Loucy (cell line): ENCODE data around the gene SCFD2.

Experiments
- H2AFZ ChIP-seq: fragments of 200-600 bp; sonication (generic); 2 replicates; pipeline ENCODE4 v1.6.0; 2016; ENCODE audit warnings: antibody characterized with exemption, mild to moderate bottlenecking, low read length, moderate library complexity
- H3F3A ChIP-seq: fragments of 200-600 bp; 2 replicates; pipeline ENCODE4 v1.6.0; 2016; ENCODE audit warnings: antibody characterized with exemption, low read depth, mild to moderate bottlenecking
- H3K27me3 ChIP-seq: fragments of 200-600 bp; sonication (generic); 2 replicates; pipeline ENCODE4 v1.6.1; 2014; ENCODE audit warnings: low read length, mild to moderate bottlenecking; ENCODE audit not compliant: insufficient read depth, poor library complexity, severe bottlenecking
- H3K36me3 ChIP-seq: fragments of 200-600 bp; sonication (generic); 2 replicates; pipeline ENCODE4 v1.6.1; 2016; ENCODE audit warnings: low read length; ENCODE audit not compliant: insufficient read depth
- H3K4me1 ChIP-seq: fragments of 200-600 bp; sonication (generic); 2 replicates; pipeline ENCODE4 v1.5.1; 2014; ENCODE audit warnings: low read length, mild to moderate bottlenecking; ENCODE audit not compliant: insufficient read depth, poor library complexity, severe bottlenecking
- H3K4me2 ChIP-seq: fragments of 200-600 bp; sonication (generic); 2 replicates; pipeline ENCODE4 v1.6.0; 2014; ENCODE audit warnings: antibody characterized with exemption, low read length, low read depth, mild to moderate bottlenecking; ENCODE audit not compliant: poor library complexity, severe bottlenecking
- H3K4me3 ChIP-seq: fragments of 200-600 bp; sonication (generic); 2 replicates; pipeline ENCODE4 v1.5.1; 2014; ENCODE audit warnings: low read length, mild to moderate bottlenecking, mixed read lengths; ENCODE audit not compliant: poor library complexity, severe bottlenecking
- H3K79me2 ChIP-seq: fragments of 200-600 bp; sonication (generic); 2 replicates; pipeline ENCODE4 v1.6.1; 2014; ENCODE audit warnings: low read length; ENCODE audit not compliant: insufficient read depth
- H3K9ac ChIP-seq: fragments of 200-600 bp; sonication (generic); 2 replicates; pipeline ENCODE4 v1.6.0; 2014; ENCODE audit warnings: mild to moderate bottlenecking, low read depth, low read length, moderate library complexity; ENCODE audit not compliant: poor library complexity, severe bottlenecking
- H3K9me2 ChIP-seq: fragments of 200-600 bp; sonication (generic); replicated peaks from 2 replicates; pipeline ENCODE4 v1.6.1; 2016; ENCODE audit warnings: low read depth, low read length, mixed read lengths
- H3K9me3 ChIP-seq: fragments of 200-600 bp; sonication (generic); 2 replicates; pipeline ENCODE4 v1.6.1; 2014; ENCODE audit warnings: mild to moderate bottlenecking, antibody characterized with exemption, low read length, low read depth; ENCODE audit not compliant: insufficient read depth
- H4K20me1 ChIP-seq: fragments of 200-600 bp; sonication (generic); 2 replicates; pipeline ENCODE4 v1.6.0; 2014; ENCODE audit warnings: antibody characterized with exemption, low read length, mild to moderate bottlenecking; ENCODE audit not compliant: insufficient read depth, poor library complexity, severe bottlenecking
- EZH2phosphoT487 ChIP-seq: fragments of 200-600 bp; IDR thresholded peaks from 2 replicates; pipeline ENCODE4 v1.6.1; 2018; ENCODE audit warnings: antibody characterized with exemption, mild to moderate bottlenecking, moderate library complexity, borderline replicate concordance
- TF ChIP-seq, protein P1 (sequence below): fragments of 200-600 bp; sonication (generic); conservative IDR thresholded peaks from 2 replicates; pipeline ENCODE4 v1.5.1; 2014; ENCODE audit warnings: mild to moderate bottlenecking, antibody characterized with exemption, low read length

Gene SCFD2

GRCh38 chr4:53235547-53235946, 130.3 kb downstream of the SCFD2 start:
- TF ChIP-seq EZH2phosphoT487 = no peak
- TF ChIP-seq, protein P1, sequence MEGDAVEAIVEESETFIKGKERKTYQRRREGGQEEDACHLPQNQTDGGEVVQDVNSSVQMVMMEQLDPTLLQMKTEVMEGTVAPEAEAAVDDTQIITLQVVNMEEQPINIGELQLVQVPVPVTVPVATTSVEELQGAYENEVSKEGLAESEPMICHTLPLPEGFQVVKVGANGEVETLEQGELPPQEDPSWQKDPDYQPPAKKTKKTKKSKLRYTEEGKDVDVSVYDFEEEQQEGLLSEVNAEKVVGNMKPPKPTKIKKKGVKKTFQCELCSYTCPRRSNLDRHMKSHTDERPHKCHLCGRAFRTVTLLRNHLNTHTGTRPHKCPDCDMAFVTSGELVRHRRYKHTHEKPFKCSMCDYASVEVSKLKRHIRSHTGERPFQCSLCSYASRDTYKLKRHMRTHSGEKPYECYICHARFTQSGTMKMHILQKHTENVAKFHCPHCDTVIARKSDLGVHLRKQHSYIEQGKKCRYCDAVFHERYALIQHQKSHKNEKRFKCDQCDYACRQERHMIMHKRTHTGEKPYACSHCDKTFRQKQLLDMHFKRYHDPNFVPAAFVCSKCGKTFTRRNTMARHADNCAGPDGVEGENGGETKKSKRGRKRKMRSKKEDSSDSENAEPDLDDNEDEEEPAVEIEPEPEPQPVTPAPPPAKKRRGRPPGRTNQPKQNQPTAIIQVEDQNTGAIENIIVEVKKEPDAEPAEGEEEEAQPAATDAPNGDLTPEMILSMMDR = no peak
- Histone ChIP-seq H3K79me2 (no peaks in the 10 kb centered on the region), H3K9ac (no peak overlapping the region), H3K4me3 (no peak overlapping the region), H3K36me3 (no peaks in the 10 kb centered on the region), H3K4me1 (peaks cover 28% of the 10 kb centered on the region), H3K4me2 (no peak overlapping the region), H3K9me2 (no peaks in the 10 kb centered on the region), H3K27me3 (no peaks in the 10 kb centered on the region), H4K20me1 (no peaks in the 10 kb centered on the region), H3K9me3 (no peaks in the 10 kb centered on the region), H3F3A (no peaks in the 10 kb centered on the region; the same call in 1 of the 2 replicates), H2AFZ (no peak overlapping the region)

DNA sequence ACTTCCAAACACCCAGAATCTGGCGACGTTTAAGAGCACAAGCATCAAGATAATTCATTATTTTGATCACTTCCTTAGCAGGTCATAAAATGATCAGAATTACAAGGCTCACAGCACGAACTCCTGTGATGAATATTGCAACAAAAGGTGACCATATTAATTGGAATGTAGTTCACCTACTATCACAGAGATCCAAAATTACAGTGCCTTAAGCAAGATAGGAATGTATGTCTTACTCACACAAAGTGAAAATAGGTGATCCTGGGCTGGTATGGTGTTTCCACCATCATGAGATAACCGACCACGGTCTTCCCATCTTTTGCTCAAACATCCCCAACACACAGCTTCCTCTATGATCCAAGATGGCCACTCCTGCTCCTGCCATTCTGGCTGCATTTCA, 131.2 kb downstream of the SCFD2 start:
- no peak for TF ChIP-seq EZH2phosphoT487
- TF ChIP-seq, protein P1 = no peak
- H3K9ac ChIP-seq = no peak overlapping the region

DNA sequence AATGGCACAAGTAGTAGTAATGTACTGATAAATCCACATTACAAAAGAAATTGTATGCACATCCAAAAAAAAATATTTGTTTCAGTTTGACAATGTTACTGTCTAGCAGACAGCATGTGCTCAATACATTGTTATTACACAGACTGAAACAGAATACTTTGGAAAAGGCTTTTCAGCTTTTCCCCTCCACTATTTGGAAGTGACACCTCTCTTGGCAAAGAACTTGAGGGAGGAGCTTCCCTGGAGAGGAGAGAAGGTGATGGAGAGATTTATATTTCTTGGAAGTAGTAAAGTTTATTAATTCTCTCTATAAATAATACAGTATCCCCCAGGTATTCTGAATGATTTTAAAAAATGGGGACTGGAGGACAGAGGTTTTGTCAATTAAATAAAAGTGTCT, 131.8 kb downstream of the SCFD2 start:
- no peaks in the 10 kb centered on the region for H3K9me3 ChIP-seq
- H3K4me2 ChIP-seq = no peak overlapping the region
- H3K79me2 ChIP-seq = no peaks in the 10 kb centered on the region
- H2AFZ ChIP-seq = no peak overlapping the region
- TF ChIP-seq EZH2phosphoT487 = no peak
- TF ChIP-seq, protein P1 = no peak
- no peaks in the 10 kb centered on the region for H3K36me3 ChIP-seq
- no peaks in the 10 kb centered on the region; the same call in 1 of the 2 replicates for H3F3A ChIP-seq
- H3K27me3 ChIP-seq = no peaks in the 10 kb centered on the region
- no peak overlapping the region for H3K9ac ChIP-seq
- H3K4me1 ChIP-seq = peaks cover 28% of the 10 kb centered on the region
- no peaks in the 10 kb centered on the region for H3K9me2 ChIP-seq
- no peak overlapping the region for H3K4me3 ChIP-seq
- no peaks in the 10 kb centered on the region for H4K20me1 ChIP-seq

More for the DNA sequence above, 131.2 kb downstream of the SCFD2 start:
- Histone ChIP-seq H3K4me3 (no peak overlapping the region), H3K4me2 (no peak overlapping the region), H2AFZ (no peak overlapping the region), H3K27me3 (no peaks in the 10 kb centered on the region), H3K9me3 (no peaks in the 10 kb centered on the region), H3F3A (no peaks in the 10 kb centered on the region; the same call in 1 of the 2 replicates), H3K4me1 (peaks cover 28% of the 10 kb centered on the region), H3K79me2 (no peaks in the 10 kb centered on the region), H3K9me2 (no peaks in the 10 kb centered on the region), H3K36me3 (no peaks in the 10 kb centered on the region), H4K20me1 (no peaks in the 10 kb centered on the region)
